Adrenal gland (tissue), 5 donors: Measurements from ENCODE around the gene PTPRN2.

ENCODE experiments used
- CTCF ChIP-seq, 6 experiments: fragments of 450-650 bp in 4 of 6; fragments of 200-600 bp in 2 of 6; sonication (generic) in 1 of 6; IDR thresholded peaks; 1 replicate in 5 of 6; 2 replicates in 1 of 6; pipeline versions ENCODE4 v1.5.1 to v1.8.0; 2016 to 2021; ENCODE audit warnings: antibody characterized with exemption in 6 of 6, mild to moderate bottlenecking in 2 of 6, moderate library complexity in 1 of 6
- POLR2A ChIP-seq, 2 donors: fragments of 450-650 bp; IDR thresholded peaks; one replicate each; pipeline ENCODE4 v1.6.1; 2017; ENCODE audit warnings: antibody characterized with exemption in 2 of 2, mild to moderate bottlenecking in 2 of 2, moderate library complexity in 1 of 2
- donor health status: DM: no; HTN: no; CAD: no.

DNA sequence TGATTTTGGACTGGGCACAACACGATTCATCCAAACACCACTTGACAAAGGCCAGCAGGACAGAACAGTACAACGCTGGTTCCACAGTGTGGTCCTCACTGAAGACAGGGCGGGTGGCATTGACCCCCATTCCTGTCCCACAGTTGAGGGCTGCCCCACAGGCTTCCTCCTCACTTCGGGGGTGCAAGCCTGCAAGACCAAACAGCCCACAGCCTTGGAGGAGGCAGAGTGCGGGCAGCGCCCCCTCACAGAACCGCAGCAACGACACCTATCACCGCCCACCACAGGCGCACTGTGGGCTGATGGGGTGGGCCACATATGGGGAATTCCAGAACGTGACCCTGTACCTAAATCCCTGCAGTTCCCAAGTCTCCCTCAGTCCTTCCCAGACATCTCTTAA is 70.6 kb downstream of the PTPRN2 start:
- TF ChIP-seq CTCF (IDR thresholded peaks at IDR 0.05) (no peak), POLR2A (IDR thresholded peaks at IDR 0.05) (no peak)
